Measurements from ENCODE around the gene CALD1. TPM values are rescaled to one million over a fixed set of nuclear protein-coding genes. Genes with fewer than 3 reads are reported as not detected.

The CALD1 gene
- total and polyA plus RNA-seq, 4 donors = 48.0 to 226 (median 95.2) TPM

GRCh38 chr7:134941185-134941900 lies 161.9 kb downstream of the CALD1 start:
- H3K9ac ChIP-seq (ENCODE audit: low read depth in 1 of 2, low read length in 2 of 2) = no peak overlapping the region
- peaks cover 6 to 18% (median 16%) of the 10 kb centered on the region in 4 donors for H3K4me1 ChIP-seq (ENCODE audit: control insufficient read depth in 4 of 4, insufficient read depth in 4 of 4, low read length in 3 of 4)
- peak overlapping the region in 1 of 2 donors; percentile 4 for H3K27ac ChIP-seq (ENCODE audit: low read depth in 1 of 2, low read length in 2 of 2)
- H3K9me3 ChIP-seq (ENCODE audit: control insufficient read depth in 4 of 4, low read length in 3 of 4) = no peaks in the 10 kb centered on the region
- no peak for DNase-seq (ENCODE audit: low spot score)
- no peaks in the 10 kb centered on the region for H3K27me3 ChIP-seq (ENCODE audit: control insufficient read depth in 4 of 4, insufficient read depth in 4 of 4, low read length in 3 of 4)
- H3K36me3 ChIP-seq (ENCODE audit: control insufficient read depth in 4 of 4, insufficient read depth in 3 of 4, low read depth in 1 of 4, low read length in 3 of 4) = peaks cover 0 to 12% (median 4%) of the 10 kb centered on the region in 4 donors
- 60% methylated on average over 3 of the region's 3 CpGs for WGBS
- no peak overlapping the region for H3K4me3 ChIP-seq (ENCODE audit: low read depth in 1 of 3, low read length in 3 of 3)
- TF ChIP-seq FOXA2 (IDR thresholded peaks at IDR 0.05) (no peak), YY1 (IDR thresholded peaks at IDR 0.05) (peak; percentile 32)

- 56% methylated on average over 5 of the region's 5 CpGs for WGBS
- DNase-seq (ENCODE audit: low spot score) = no peak
- peaks cover 1 to 8% (median 5%) of the 10 kb centered on the region in 4 donors for H3K36me3 ChIP-seq (ENCODE audit: control insufficient read depth in 4 of 4, insufficient read depth in 3 of 4, low read depth in 1 of 4, low read length in 3 of 4)
- H3K9me3 ChIP-seq (ENCODE audit: control insufficient read depth in 4 of 4, low read length in 3 of 4) = no peaks in the 10 kb centered on the region
- peak overlapping the region; percentile 4 for H3K27ac ChIP-seq (ENCODE audit: low read depth in 1 of 2, low read length in 2 of 2)
- TF ChIP-seq HNF4G (IDR thresholded peaks at IDR 0.05) = peak; percentile 18
- no peak for TF ChIP-seq FOXA2 (IDR thresholded peaks at IDR 0.05)
- peak; percentile 30 to 35 for TF ChIP-seq HNF4A (conservative IDR thresholded peaks at IDR 0.05)
- TF ChIP-seq RAD21 (IDR thresholded peaks at IDR 0.05) = peak in 1 of 2 donors; percentile 14
- no peak for TF ChIP-seq TAF1 (conservative IDR thresholded peaks at IDR 0.05)
- peaks cover 6 to 18% (median 16%) of the 10 kb centered on the region in 4 donors for H3K4me1 ChIP-seq (ENCODE audit: control insufficient read depth in 4 of 4, insufficient read depth in 4 of 4, low read length in 3 of 4)
- no peaks in the 10 kb centered on the region for H3K27me3 ChIP-seq (ENCODE audit: control insufficient read depth in 4 of 4, insufficient read depth in 4 of 4, low read length in 3 of 4)
- H3K4me3 ChIP-seq (ENCODE audit: low read depth in 1 of 3, low read length in 3 of 3) = no peak overlapping the region
- no peak overlapping the region for H3K9ac ChIP-seq (ENCODE audit: low read depth in 1 of 2, low read length in 2 of 2)
These were observed 162.5 kb downstream of the CALD1 start for GRCh38 chr7:134941952-134942351.

- Histone ChIP-seq H3K36me3 (ENCODE audit: control insufficient read depth in 4 of 4, insufficient read depth in 3 of 4, low read depth in 1 of 4, low read length in 3 of 4) (peaks cover 3 to 15% (median 8%) of the 10 kb centered on the region in 4 donors), H3K9me3 (ENCODE audit: control insufficient read depth in 4 of 4, low read length in 3 of 4) (no peaks in the 10 kb centered on the region), H3K9ac (ENCODE audit: low read depth in 1 of 2, low read length in 2 of 2) (peak overlapping the region in 1 of 2 donors; percentile 15), H3K4me1 (ENCODE audit: control insufficient read depth in 4 of 4, insufficient read depth in 4 of 4, low read length in 3 of 4) (peaks cover 6 to 18% (median 16%) of the 10 kb centered on the region in 4 donors), H3K4me3 (ENCODE audit: low read depth in 1 of 3, low read length in 3 of 3) (no peak overlapping the region), H3K27me3 (ENCODE audit: control insufficient read depth in 4 of 4, insufficient read depth in 4 of 4, low read length in 3 of 4) (no peaks in the 10 kb centered on the region), H3K27ac (ENCODE audit: low read depth in 1 of 2, low read length in 2 of 2) (no peak overlapping the region)
- no peak for DNase-seq (ENCODE audit: low spot score)
- peak; percentile 15 to 42 for TF ChIP-seq HNF4A (conservative IDR thresholded peaks at IDR 0.05)
- no peak for TF ChIP-seq TAF1 (conservative IDR thresholded peaks at IDR 0.05)
- TF ChIP-seq RAD21 (IDR thresholded peaks at IDR 0.05) = peak in 1 of 2 donors; percentile 24
- WGBS = 48% methylated on average over 9 of the region's 9 CpGs
These were observed 163.4 kb downstream of the CALD1 start for GRCh38 chr7:134942690-134943466.

GRCh38 chr7:134943785-134944400 lies 164.5 kb downstream of the CALD1 start:
- Histone ChIP-seq H3K4me1 (ENCODE audit: control insufficient read depth in 4 of 4, insufficient read depth in 4 of 4, low read length in 3 of 4) (peaks cover 6 to 18% (median 16%) of the 10 kb centered on the region in 4 donors), H3K27me3 (ENCODE audit: control insufficient read depth in 4 of 4, insufficient read depth in 4 of 4, low read length in 3 of 4) (no peaks in the 10 kb centered on the region), H3K9me3 (ENCODE audit: control insufficient read depth in 4 of 4, low read length in 3 of 4) (no peaks in the 10 kb centered on the region), H3K4me3 (ENCODE audit: low read depth in 1 of 3, low read length in 3 of 3) (no peak overlapping the region), H3K9ac (ENCODE audit: low read depth in 1 of 2, low read length in 2 of 2) (no peak overlapping the region), H3K36me3 (ENCODE audit: control insufficient read depth in 4 of 4, insufficient read depth in 3 of 4, low read depth in 1 of 4, low read length in 3 of 4) (peaks cover 3 to 17% (median 11%) of the 10 kb centered on the region in 4 donors), H3K27ac (ENCODE audit: low read depth in 1 of 2, low read length in 2 of 2) (no peak overlapping the region)
- no peak for DNase-seq (ENCODE audit: low spot score)
- 53% methylated on average over 3 of the region's 3 CpGs for WGBS
- TF ChIP-seq JUND (IDR thresholded peaks at IDR 0.05) (no peak), RAD21 (IDR thresholded peaks at IDR 0.05) (peak; percentile 75), CTCF (IDR thresholded peaks at IDR 0.05; ENCODE audit: low read depth, low read length, missing input control) (peak; percentile 32)
